ENCODE results near the gene BCL2L13. TPM values are rescaled to one million over a fixed set of nuclear protein-coding genes. Genes with fewer than 3 reads are reported as not detected.
A peak's percentile ranks its signal among the peaks of the same experiment; 100 is the strongest.

The BCL2L13 gene
- total RNA-seq, 1 experiment from 2014 or later = 26.0 TPM

DNA sequence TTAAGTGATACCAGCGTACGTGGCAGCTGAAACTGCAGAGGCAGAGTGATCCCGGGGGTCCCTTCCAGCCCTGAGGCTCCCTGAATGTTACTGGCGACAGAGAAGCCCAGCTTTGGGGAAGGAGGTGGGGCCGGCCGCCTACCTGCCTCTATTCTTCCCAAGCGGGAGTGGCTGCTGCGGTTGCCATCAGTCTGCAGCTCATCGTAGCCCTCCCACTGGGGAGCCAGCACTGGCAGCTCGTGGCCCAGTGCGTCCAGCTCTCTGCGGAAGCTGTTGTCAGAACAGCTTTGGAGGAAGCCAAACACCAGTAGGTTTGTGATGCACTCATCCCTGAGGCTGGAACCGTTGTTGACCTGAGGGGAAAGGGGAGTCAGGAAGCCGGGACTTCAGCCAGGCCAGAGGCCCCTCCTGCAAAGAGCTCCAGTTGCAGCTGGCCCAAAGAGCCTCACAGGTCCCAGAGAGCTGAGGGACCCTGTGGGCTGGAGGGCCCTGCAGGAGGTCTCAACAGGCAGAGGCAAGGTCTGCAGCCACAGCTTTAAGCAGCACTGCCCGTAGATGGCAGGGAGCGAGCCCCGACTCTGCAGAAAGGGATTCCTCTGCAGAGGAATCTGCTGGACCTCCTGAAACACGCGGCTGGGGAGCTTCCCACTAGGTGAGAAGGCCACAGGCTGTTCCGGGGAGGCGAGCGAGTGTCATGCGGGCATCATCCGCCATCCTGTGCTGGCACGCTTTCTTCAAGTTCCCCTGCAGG, 105.3 kb downstream of the BCL2L13 start:
- no peak overlapping the region for H3K4ac ChIP-seq (ENCODE audit: low read depth, low read length)
- no peak overlapping the region for H2AFZ ChIP-seq (ENCODE audit: low read length)
- H2BK15ac ChIP-seq (ENCODE audit: low read depth, low read length) = no peak overlapping the region
- no peak overlapping the region for H3K4me2 ChIP-seq (ENCODE audit: insufficient read depth, insufficient read length, low read length)
- no peak overlapping the region for H3T11ph ChIP-seq (ENCODE audit: low read length)
- no peaks in the 10 kb centered on the region for H3K23me2 ChIP-seq (ENCODE audit: insufficient read length, low read depth, low read length, poor library complexity, severe bottlenecking)
- no peaks in the 10 kb centered on the region for H3K27me3 ChIP-seq (ENCODE audit: insufficient read depth, low read length)
- no peak overlapping the region for H2BK20ac ChIP-seq (ENCODE audit: low read depth, low read length, poor library complexity, severe bottlenecking)
- no peak overlapping the region for H4K8ac ChIP-seq (replicated peaks; ENCODE audit: insufficient read length, low read depth, low read length)
- no peaks in the 10 kb centered on the region for H3K79me1 ChIP-seq (ENCODE audit: insufficient read depth, low read depth, low read length, poor library complexity, severe bottlenecking)
- H3K9me3 ChIP-seq (ENCODE audit: control insufficient read depth, low read depth, low read length) = no peaks in the 10 kb centered on the region
- H3K27ac ChIP-seq (ENCODE audit: insufficient read length, low read depth, low read length) = no peak overlapping the region
- no peak overlapping the region for H2BK12ac ChIP-seq (ENCODE audit: insufficient read length, low read depth, low read length)
- H4K20me1 ChIP-seq (ENCODE audit: control insufficient read depth, insufficient read depth, insufficient read length) = peaks cover 2% of the 10 kb centered on the region
- H2BK5ac ChIP-seq (ENCODE audit: insufficient read length, low read length) = no peak overlapping the region
- Mint-ChIP-seq H3K27me3 (ENCODE audit: low read depth) (no peaks in the 10 kb centered on the region; the same call in 1 of the 2 replicates), H3K4me3 (peak overlapping the region in 1 of 2 experiments; percentile 17; a peak in 2 of 5 replicates), H3K36me3 (ENCODE audit: insufficient read depth in 1 of 3, low read depth in 3 of 3) (no peaks in the 10 kb centered on the region; a peak in 4 of 7 replicates), H3K27ac (0 out of 7 replicates have a peak overlapping the region, but pooled peaks of 1 of the 3 experiments have one; percentile 13), H3K9me3 (peaks cover 0 to 2% of the 10 kb centered on the region in 2 experiments; a peak in 1 of 5 replicates), H3K4me1 (peaks cover 13 to 23% of the 10 kb centered on the region in 2 experiments)
- H3K23ac ChIP-seq (ENCODE audit: insufficient read length, low read depth, low read length) = no peak overlapping the region
- no peaks in the 10 kb centered on the region for H3K79me2 ChIP-seq (ENCODE audit: insufficient read depth, low read length)
- H3K14ac ChIP-seq (ENCODE audit: insufficient read depth, low read length) = no peak overlapping the region; the same call in 1 of the 2 replicates
- H3K9ac ChIP-seq (ENCODE audit: extremely low read depth, insufficient read length, low read length) = no peak overlapping the region
- H4K91ac ChIP-seq (ENCODE audit: insufficient read length, low read depth, low read length) = no peak overlapping the region
- WGBS (ENCODE audit: extremely low coverage, insufficient read length, low lambda C conversion rate) = no CpG with 5 or more reads among the region's 25 CpGs
- H3K56ac ChIP-seq (ENCODE audit: insufficient read length, low read depth, low read length) = no peak overlapping the region
- no peak overlapping the region for H3K18ac ChIP-seq (ENCODE audit: insufficient read length, low read depth, low read length)
- no peaks in the 10 kb centered on the region for H3K4me1 ChIP-seq (ENCODE audit: insufficient read depth, low read length)
- DNase-seq = peak; percentile 49
- H2AK5ac ChIP-seq (ENCODE audit: insufficient read length, low read length) = no peak overlapping the region
- no peak for TF ChIP-seq CTCF (conservative IDR thresholded peaks at IDR 0.05)
- H2BK120ac ChIP-seq (ENCODE audit: low read depth, low read length, poor library complexity, severe bottlenecking) = no peak overlapping the region
- no peak overlapping the region for H4K5ac ChIP-seq (ENCODE audit: insufficient read length, low read depth, low read length)
